Spleen (tissue), 11 donors: ENCODE data around the gene PDE8A. TPM values are rescaled to one million over a fixed set of nuclear protein-coding genes. Genes with fewer than 3 reads are reported as not detected.

Experiments
- DNase-seq: peaks from one replicate; pipeline ENCODE4 v3.0.0-alpha.2; 2020
- H3K27ac ChIP-seq, 8 donors: fragments of 200-600 bp; sonication (generic) in 7 of 8; 1 replicate in 4 of 8; 2 replicates in 4 of 8; pipeline versions ENCODE4 v1.5.0 to v1.8.0; 2016 to 2021; ENCODE audit warnings: inconsistent platforms in 4 of 8, mild to moderate bottlenecking in 4 of 8, moderate library complexity in 1 of 8
- H3K27me3 ChIP-seq, 7 donors: fragments of 200-600 bp; sonication (generic) in 6 of 7; replicated peaks in 1 of 7; 1 replicate in 4 of 7; 2 replicates in 3 of 7; pipeline versions ENCODE4 v1.5.0 to v1.8.0; 2016 to 2021; ENCODE audit warnings: inconsistent platforms in 3 of 7, mild to moderate bottlenecking in 1 of 7
- H3K36me3 ChIP-seq, 6 donors: fragments of 200-600 bp; sonication (generic) in 5 of 6; 1 replicate in 4 of 6; 2 replicates in 2 of 6; pipeline versions ENCODE4 v1.5.0 to v1.8.0; 2016 to 2021; ENCODE audit warnings: inconsistent platforms in 2 of 6
- H3K4me1 ChIP-seq, 6 donors: fragments of 200-600 bp; sonication (generic) in 5 of 6; 1 replicate in 3 of 6; 2 replicates in 3 of 6; pipeline versions ENCODE4 v1.5.0 to v1.8.0; 2016 to 2021; ENCODE audit warnings: inconsistent platforms in 3 of 6
- H3K4me3 ChIP-seq, 8 donors: fragments of 200-600 bp; sonication (generic) in 7 of 8; 1 replicate in 4 of 8; 2 replicates in 4 of 8; pipeline versions ENCODE4 v1.5.0 to v1.8.0; 2016 to 2021; ENCODE audit warnings: inconsistent platforms in 4 of 8, mild to moderate bottlenecking in 4 of 8, moderate library complexity in 2 of 8
- H3K9me3 ChIP-seq, 8 donors: fragments of 200-600 bp; sonication (generic) in 7 of 8; 1 replicate in 4 of 8; 2 replicates in 4 of 8; pipeline versions ENCODE4 v1.5.0 to v1.8.0; 2016 to 2021; ENCODE audit warnings: inconsistent platforms in 4 of 8
- CTCF ChIP-seq, 11 experiments: fragments of 200-600 bp in 7 of 11; fragments of 450-650 bp in 4 of 11; sonication (generic) in 4 of 11; IDR thresholded peaks in 8 of 11; conservative IDR thresholded peaks in 3 of 11; 1 replicate in 7 of 11; 2 replicates in 4 of 11; pipeline versions ENCODE4 v1.4.0 to v1.8.0; 2016 to 2021; ENCODE audit warnings: antibody characterized with exemption in 11 of 11, inconsistent platforms in 4 of 11, mild to moderate bottlenecking in 1 of 11
- POLR2A ChIP-seq, 3 donors: fragments of 450-650 bp; IDR thresholded peaks; one replicate each; pipeline ENCODE4 v1.5.1; 2017; ENCODE audit warnings: antibody characterized with exemption in 3 of 3, mild to moderate bottlenecking in 1 of 3
- POLR2AphosphoS5 ChIP-seq, 3 donors: sonication (generic); formaldehyde crosslinking; IDR thresholded peaks; one replicate each; pipeline ENCODE4 v1.5.1; 2017; ENCODE audit warnings: antibody characterized with exemption in 3 of 3
- WGBS, 5 donors: extraction: QIAGEN DNeasy Blood & Tissue Kit in 3 of 5; methylation state at CpG; one replicate each; pipeline versions ENCODE4 v1.1.5 to v1.1.7; 2013 to 2018; 5-methylcytosine and 5-hydroxymethylcytosine counted together
- intact Hi-C: fragments of 100-400 bp; cut with DNase I; formaldehyde crosslinking; loops from one replicate; pipeline ENCODE4 v1.15.0; 2023; ENCODE audit warnings: low total_unique reads
- polyA plus RNA-seq, 3 donors: library from polyadenylated mRNA; stranded (reverse); fragments of 200-250 nt; gene quantifications; one replicate each; pipeline ENCODE4 v1.2.1, GENCODE V29; 2013
- total RNA-seq, 7 donors: library from RNA; depleted of rRNA in 3 of 7; stranded (reverse); fragments of >200 nt in 3 of 7; fragmentation: NEBNext Ultra II Directional in 4 of 7; extraction: Animal tissue kit (Norgen Biotek cat#: 25700) in 4 of 7; gene quantifications; one replicate each; pipeline versions ENCODE4 v1.1.0 to v1.2.1, GENCODE V29; 2016 to 2021
- donor health status: healthy with polysubstance abuse.
- donor health status: DM: no; HTN: no; CAD: no; lungs with moderate emphysema.
- donor health status: DM: no; HTN: no; CAD: no.
- donor health status: Bipolar disorder and iron deficiency.
- donor health status: healthy.
- donor health status: DM: no; HTN: no; CAD: no.
- donor health status: DM: yes; HTN: yes; CAD: no.

PDE8A gene
- total and polyA plus RNA-seq, 10 donors: 13.2 to 52.2 (median 30.6) TPM

GRCh38 chr15:84961707-84962106 lies 19.9 kb upstream of the PDE8A start:
- intact Hi-C loops: no loop called here
- Histone ChIP-seq H3K27ac (no peak overlapping the region), H3K9me3 (peaks cover 0 to 12% (median 3%) of the 10 kb centered on the region in 8 donors), H3K4me1 (peaks cover 0 to 17% (median 4%) of the 10 kb centered on the region in 6 donors), H3K27me3 (no peaks in the 10 kb centered on the region), H3K36me3 (no peaks in the 10 kb centered on the region), H3K4me3 (no peak overlapping the region)
- no peak for DNase-seq
- 82 to 92% (median 87%) methylated on average over 3 of the region's 3 CpGs for WGBS, 5 donors
- no peak for TF ChIP-seq POLR2A (IDR thresholded peaks at IDR 0.05)
- no peak for TF ChIP-seq CTCF (IDR thresholded peaks at IDR 0.05 in 8 of 11, conservative IDR thresholded peaks at IDR 0.05 in 3 of 11)
- TF ChIP-seq POLR2AphosphoS5 (IDR thresholded peaks at IDR 0.05): no peak

GRCh38 chr15:84962955-84963354 lies 18.7 kb upstream of the PDE8A start:
- Histone ChIP-seq H3K4me1 (peaks cover 0 to 17% (median 4%) of the 10 kb centered on the region in 6 donors), H3K36me3 (no peaks in the 10 kb centered on the region), H3K4me3 (no peak overlapping the region), H3K9me3 (peaks cover 0 to 12% (median 3%) of the 10 kb centered on the region in 8 donors), H3K27me3 (no peaks in the 10 kb centered on the region), H3K27ac (no peak overlapping the region)
- intact Hi-C loops: no loop called here
- TF ChIP-seq POLR2A (IDR thresholded peaks at IDR 0.05): no peak
- no peak for TF ChIP-seq CTCF (IDR thresholded peaks at IDR 0.05 in 8 of 11, conservative IDR thresholded peaks at IDR 0.05 in 3 of 11)
- TF ChIP-seq POLR2AphosphoS5 (IDR thresholded peaks at IDR 0.05): no peak
- WGBS, 5 donors: 73 to 86% (median 83%) methylated on average over 3 of the region's 3 CpGs
- DNase-seq: no peak

- Histone ChIP-seq H3K9me3 (peaks cover 0 to 12% (median 3%) of the 10 kb centered on the region in 8 donors), H3K4me1 (no peaks in the 10 kb centered on the region), H3K36me3 (no peaks in the 10 kb centered on the region), H3K27ac (no peak overlapping the region), H3K27me3 (no peaks in the 10 kb centered on the region), H3K4me3 (no peak overlapping the region)
- no peak for DNase-seq
- intact Hi-C loops: no loop called here
- no peak for TF ChIP-seq POLR2A (IDR thresholded peaks at IDR 0.05)
- no peak for TF ChIP-seq POLR2AphosphoS5 (IDR thresholded peaks at IDR 0.05)
- TF ChIP-seq CTCF (IDR thresholded peaks at IDR 0.05 in 8 of 11, conservative IDR thresholded peaks at IDR 0.05 in 3 of 11): no peak
- 37 to 67% (median 49%) methylated on average over 3 of the region's 3 CpGs for WGBS, 5 donors
Measured at GRCh38 chr15:84967380-84967779, 14.3 kb upstream of the PDE8A start.

GRCh38 chr15:84968301-84968700 lies 13.4 kb upstream of the PDE8A start:
- H3K27ac ChIP-seq: no peak overlapping the region
- WGBS, 5 donors: 89 to 95% (median 91%) methylated on average over 3 of the region's 3 CpGs
- H3K36me3 ChIP-seq: no peaks in the 10 kb centered on the region
- no peaks in the 10 kb centered on the region for H3K27me3 ChIP-seq
- no peak for TF ChIP-seq CTCF (IDR thresholded peaks at IDR 0.05 in 8 of 11, conservative IDR thresholded peaks at IDR 0.05 in 3 of 11)
- TF ChIP-seq POLR2A (IDR thresholded peaks at IDR 0.05): no peak
- no peak for TF ChIP-seq POLR2AphosphoS5 (IDR thresholded peaks at IDR 0.05)
- peaks cover 0 to 12% (median 3%) of the 10 kb centered on the region in 8 donors for H3K9me3 ChIP-seq
- H3K4me3 ChIP-seq: no peak overlapping the region
- intact Hi-C loops: no loop called here
- DNase-seq: no peak
- H3K4me1 ChIP-seq: no peaks in the 10 kb centered on the region
